NCI-H510A (cell line): Measurements from ENCODE around the gene PCBP4.
A peak's percentile ranks its signal among the peaks of the same experiment; 100 is the strongest.

ENCODE experiments used
- DNase-seq: peaks from one replicate; lab custom pipeline; 2025; lab: John Stamatoyannopoulos, UW

PCBP4 gene

GRCh38 chr3:51967384-51968169 is at the start of gene PCBP4:
PCBP4 (minus strand) TSS chr3:51967454; CDS start chr3:51961240, 6,214 bp downstream.
- peak; percentile 28 for DNase-seq

GRCh38 chr3:52015438-52016228 is 48.4 kb upstream of the PCBP4 start:
- no peak for DNase-seq

GRCh38 chr3:52014613-52015012 is 47.4 kb upstream of the PCBP4 start:
- no peak for DNase-seq

DNA sequence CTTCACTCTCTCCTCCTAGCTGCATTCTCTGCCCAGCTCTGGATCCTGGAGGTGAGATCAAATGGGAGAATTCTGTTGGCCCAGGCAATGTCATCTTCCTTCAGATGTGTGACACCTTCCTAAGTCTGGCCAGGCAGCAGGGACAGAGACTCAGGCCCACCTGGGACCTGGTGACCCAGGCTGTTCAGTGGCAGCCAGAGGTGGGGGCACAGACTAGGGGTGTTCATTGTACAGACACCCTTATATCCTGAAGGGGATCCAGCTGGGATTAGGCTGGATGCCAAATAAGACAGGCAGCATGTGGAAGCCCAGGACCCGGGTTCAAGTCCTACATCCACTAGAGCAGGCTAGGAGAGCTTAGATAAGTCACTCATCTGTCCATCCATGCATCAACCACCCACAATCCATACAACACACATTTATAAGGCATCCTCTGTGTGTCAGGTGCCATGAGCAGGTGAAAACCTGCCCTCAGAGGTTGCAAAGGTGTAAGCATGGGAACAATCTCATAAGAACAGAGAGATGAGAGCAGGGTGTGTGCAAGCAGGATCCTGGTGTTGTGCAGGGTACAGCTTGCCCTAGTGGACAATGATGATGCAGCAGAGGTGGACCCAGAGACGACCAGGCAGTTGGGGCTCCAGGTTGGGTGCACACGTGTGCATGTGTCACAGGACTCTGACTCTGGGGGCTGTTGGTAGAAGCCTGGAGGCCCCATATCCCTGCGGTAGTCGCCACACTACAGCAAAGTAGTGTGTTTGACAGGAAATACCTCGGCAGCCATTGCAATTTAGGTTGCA is 46.7 kb upstream of the PCBP4 start:
- DNase-seq = no peak

DNA sequence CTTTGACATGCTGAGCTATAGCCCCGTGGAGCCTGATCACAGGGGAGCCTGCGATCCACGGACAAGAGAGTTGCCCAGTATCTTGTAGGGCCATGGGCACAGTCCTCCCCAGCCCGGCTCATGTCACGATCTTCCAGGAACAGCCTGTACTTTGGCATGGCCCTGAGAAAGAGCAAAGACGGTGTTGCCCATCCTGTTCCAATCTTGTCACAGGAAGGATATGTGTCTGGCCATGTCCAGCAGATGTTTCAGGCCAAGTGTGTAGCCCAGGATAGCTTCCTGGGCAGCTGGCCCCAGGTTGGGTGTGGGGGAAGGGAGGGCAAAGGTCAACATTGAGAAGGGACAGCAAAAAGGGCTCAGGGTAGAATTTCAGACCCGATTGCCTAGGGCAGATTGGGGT is 45.4 kb upstream of the PCBP4 start:
- no peak for DNase-seq

DNA sequence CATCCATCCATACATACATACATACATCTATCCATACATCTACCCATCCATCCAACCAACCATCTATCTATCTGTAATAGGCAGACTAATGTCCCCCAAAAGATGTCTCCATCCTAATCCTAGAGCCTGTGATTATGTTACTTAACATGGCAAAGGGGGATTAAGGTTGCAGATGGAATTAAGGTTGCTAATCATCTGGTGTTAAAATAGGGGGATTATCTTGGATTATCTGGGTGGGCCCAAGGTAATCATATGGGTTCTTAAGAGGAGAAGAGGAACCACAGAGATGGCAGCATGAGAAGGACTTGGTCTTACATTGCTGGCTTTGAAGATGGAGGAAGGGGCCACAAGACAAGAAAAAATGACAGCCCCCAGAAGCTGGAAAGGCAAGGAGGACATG is 43.2 kb upstream of the PCBP4 start:
- DNase-seq = no peak

- no peak for DNase-seq
Observed at GRCh38 chr3:52007291-52007690, 40.0 kb upstream of the PCBP4 start.

- no peak for DNase-seq
Observed at GRCh38 chr3:52006820-52007133, 39.5 kb upstream of the PCBP4 start.

DNA sequence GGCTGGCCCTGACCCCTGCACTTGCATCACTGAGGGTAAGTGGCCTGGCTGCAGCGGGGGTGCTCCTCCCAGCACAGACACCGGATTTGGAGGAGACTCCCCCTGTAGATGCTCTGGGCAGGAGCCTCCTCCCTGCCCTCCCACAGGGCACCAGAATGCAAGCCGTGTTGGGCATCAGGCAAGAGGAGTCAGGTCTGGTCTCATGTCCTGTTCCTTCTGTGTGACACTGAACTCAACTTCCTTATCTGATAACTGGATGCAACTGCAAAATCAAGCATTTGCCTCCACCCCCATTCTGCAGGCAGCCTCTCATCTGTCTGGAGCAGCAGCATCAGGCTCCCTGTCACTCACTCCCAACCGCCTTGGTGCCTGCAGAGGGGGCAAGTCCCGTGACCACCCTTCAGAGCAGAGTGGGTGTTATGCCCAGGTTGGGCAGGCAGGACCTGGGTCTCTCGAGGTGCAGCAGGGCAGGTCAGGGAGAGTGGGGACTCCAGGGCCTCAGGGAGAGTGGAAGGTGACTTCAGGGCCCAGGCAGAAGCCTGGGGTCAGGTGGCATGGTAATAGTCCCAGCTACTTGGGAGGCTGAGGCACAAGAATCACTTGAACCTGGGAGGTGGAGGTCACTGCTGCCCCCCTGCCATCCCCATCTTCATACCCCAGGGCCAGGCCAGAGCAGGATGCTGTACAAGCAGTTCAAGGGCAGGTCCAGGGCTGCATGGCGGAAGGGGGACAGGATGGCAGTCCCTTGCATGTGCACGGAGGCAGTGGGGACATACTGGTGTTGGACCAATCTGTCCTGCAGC is 39.0 kb upstream of the PCBP4 start:
- DNase-seq = no peak

DNA sequence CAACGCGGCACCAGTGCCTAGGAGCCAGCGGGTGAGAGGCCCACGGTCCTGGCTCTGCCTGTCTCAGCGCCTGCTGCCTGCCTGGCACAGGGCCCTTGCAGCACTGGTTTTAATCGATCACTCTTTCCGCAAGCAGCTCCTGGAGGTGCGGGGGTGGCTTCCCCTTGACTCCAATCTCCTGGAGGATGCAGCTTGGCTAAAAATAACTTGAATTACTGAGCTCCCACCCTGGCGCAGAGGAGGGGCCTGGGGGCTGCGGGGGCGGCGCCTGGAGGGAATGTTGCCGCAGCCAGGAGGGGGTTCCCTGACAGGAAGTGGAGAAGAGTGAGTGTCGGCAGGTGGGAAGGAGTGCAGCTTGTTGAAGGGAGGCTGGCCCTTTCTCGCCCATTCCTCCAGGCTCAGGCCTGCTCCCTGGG is 38.3 kb upstream of the PCBP4 start:
- DNase-seq = no peak

DNA sequence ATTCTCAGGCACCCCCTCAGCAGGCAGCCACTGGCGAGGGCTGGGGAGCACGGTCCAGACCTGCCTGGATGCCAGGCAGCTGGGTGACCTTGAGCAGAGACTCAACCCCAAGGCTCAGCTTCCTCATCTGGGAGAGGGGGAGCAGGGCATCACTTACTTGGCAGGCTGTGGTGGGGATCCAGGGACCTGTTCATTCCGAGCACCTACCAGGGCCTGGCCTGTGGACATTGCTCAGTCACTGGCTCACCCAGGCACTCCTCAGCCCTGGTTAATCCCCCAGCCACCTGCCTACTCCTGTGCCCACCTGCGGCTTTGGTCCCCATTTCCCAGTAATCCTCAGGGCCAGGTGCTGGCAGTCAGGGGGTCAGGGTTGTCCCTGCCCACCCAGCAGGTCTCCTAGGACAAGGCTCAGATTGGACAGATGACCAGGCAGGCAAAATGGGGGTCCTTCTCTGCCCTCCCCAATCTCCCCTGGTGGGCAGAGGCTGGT is 37.7 kb upstream of the PCBP4 start:
- no peak for DNase-seq

GRCh38 chr3:52004163-52004787 is 37.0 kb upstream of the PCBP4 start:
- DNase-seq = no peak

GRCh38 chr3:52002748-52003147 is 35.5 kb upstream of the PCBP4 start:
- DNase-seq = no peak

GRCh38 chr3:52001443-52001974 is 34.3 kb upstream of the PCBP4 start:
- DNase-seq = no peak

GRCh38 chr3:51999846-52000245 is 32.6 kb upstream of the PCBP4 start:
- no peak for DNase-seq

DNA sequence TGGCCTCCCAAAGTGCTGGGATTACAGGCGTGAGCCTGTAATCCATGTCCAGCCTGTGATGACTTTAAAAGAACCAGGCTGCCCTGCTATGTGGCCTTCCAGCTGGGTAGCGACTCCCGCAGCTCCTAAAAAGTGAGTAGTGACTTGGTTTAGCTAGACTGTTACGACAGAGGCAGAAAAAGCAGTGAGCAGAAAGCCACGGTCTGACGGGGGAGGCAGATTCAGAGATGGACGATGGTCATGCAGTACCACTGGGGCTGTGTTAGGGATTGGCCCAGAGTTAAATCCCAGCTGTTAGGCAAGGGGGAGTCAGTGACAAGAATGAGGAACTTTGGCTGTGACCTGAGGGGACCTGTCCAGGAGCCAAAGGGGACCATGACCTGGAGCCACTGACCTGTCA is 31.5 kb upstream of the PCBP4 start:
- DNase-seq = no peak

DNA sequence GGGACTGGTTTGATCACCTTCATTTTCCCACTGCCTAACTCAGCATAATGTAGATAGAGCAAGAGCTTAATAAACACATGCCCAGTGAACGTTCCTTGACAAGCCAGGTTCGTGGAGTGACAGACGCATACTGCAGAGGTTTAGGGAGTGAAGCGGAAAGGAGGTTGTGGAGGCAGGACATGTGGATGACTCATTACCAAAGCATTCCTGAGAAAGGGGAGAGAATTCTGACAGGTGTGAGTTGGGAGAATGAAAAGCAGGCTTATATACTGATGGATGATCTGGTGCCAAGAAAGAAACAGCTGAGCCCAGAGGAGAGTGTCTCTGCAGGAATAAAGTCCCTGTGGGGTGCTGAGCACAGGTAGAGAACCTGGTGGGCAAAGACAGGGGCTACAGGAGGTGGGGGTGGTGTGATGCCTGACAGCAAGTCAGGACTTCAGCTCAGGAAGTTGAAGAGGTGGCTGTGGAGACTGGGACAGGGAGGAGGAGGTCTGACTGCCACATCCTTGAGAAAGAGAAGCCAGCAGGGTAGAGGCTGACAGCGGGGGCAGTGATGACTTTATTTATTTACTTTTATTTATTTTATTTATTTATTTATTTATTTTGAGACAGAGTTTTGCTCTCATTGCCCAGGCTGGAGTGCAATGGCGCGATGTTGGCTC is 30.8 kb upstream of the PCBP4 start:
- peak; percentile 16 for DNase-seq

DNA sequence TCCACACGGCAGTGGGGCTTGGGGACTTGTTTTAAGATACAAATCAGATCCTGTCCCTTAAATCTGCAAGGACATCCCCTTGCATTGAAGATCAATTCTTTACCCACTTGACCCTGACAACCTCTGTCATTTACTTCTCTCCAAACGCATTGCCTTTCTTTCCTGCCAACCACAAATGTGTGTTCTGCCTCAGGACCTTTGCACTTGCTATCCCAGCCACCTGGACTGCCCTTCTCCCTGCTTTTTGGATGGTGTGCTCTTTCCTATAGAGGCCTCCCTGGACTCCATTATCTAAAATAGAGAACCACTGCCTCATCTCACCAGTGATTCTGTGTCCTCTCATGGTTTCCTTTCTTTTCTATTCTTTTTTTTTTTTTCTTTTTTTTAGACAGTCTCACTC is 29.9 kb upstream of the PCBP4 start:
- DNase-seq = no peak

DNA sequence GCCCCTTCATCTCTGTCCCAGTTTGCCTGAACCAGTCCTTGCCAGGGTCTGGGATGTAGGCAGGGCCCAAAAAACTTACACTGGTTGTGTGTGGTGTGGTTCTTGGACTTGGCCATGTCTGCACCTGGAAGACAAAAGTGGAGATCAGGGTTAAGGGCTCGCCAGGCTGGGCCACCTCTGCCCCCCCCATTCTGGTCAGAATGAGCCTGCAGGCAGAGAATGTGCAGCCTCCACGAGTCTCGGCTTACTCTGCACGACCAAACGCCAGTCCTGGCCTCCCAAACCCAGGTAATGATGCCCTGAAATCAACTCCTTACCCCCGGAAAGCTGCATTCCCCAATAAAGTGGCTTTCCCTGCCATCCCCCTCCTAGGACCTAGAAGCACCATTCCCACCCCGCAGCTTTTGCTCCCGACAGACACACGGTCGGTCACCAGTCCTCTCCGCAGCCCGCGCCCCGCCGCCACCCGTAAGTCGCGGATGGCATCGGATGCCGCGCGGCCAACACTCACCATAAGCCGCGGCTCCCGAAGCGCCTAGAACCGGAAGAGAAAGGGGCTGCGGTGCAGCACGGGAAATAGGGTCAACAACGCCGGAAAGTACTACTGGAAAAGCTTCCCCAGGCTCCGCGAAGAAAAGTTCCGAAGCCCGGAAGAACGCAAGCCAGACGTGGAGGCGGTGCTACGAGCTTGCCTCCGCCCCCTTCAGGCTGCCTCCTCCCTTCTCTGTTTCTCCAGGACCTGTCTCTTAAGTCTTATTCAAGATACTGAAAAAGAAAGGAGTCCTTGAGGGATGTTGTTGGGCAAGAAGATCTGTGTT is 28.3 kb upstream of the PCBP4 start, which contains the start of gene RPL29:
Gene RPL29, minus strand, starts transcription at position 550 of the 818 bp plus-strand sequence. Its CDS starts 434 bp downstream, at position 116.
- peak; percentile 49 for DNase-seq
